Sigmoid colon (tissue), 7 donors: ENCODE data around the gene EPB42. TPM values are rescaled to one million over a fixed set of nuclear protein-coding genes. Genes with fewer than 3 reads are reported as not detected.
"Not testable (repeated sequence)": the region's sequence is repeated elsewhere in the genome, so short reads cannot be mapped to it uniquely, and the experiment has no call there.

Experiments
- DNase-seq: peaks from one replicate; pipeline ENCODE4 v3.0.0-alpha.2; 2019
- H3K27ac ChIP-seq, 4 donors: fragments of 200-600 bp; sonication (generic); one replicate each; pipeline ENCODE4 v1.5.1; 2016 to 2019; ENCODE audit warnings: mild to moderate bottlenecking in 1 of 4
- H3K27me3 ChIP-seq, 3 donors: fragments of 200-600 bp; sonication (generic); one replicate each; pipeline ENCODE4 v1.5.1; 2019; ENCODE audit warnings: mild to moderate bottlenecking in 1 of 3
- H3K36me3 ChIP-seq, 4 donors: fragments of 200-600 bp; sonication (generic); one replicate each; pipeline ENCODE4 v1.5.1; 2016 to 2019
- H3K4me1 ChIP-seq, 4 donors: fragments of 200-600 bp; sonication (generic); one replicate each; pipeline ENCODE4 v1.5.1; 2017 to 2019
- H3K4me3 ChIP-seq, 4 donors: fragments of 200-600 bp; sonication (generic); one replicate each; pipeline ENCODE4 v1.5.1; 2017 to 2019; ENCODE audit warnings: mild to moderate bottlenecking in 2 of 4, moderate library complexity in 1 of 4
- H3K9me3 ChIP-seq, 4 donors: fragments of 200-600 bp in 3 of 4; sonication (generic) in 3 of 4; one replicate each; pipeline versions ENCODE4 v1.5.1 to v1.6.1; 2013 to 2019
- EP300 ChIP-seq, 4 donors: sonication (generic); formaldehyde crosslinking; IDR thresholded peaks; one replicate each; pipeline ENCODE4 v1.6.1; 2017; ENCODE audit warnings: antibody characterized with exemption in 4 of 4
- POLR2A ChIP-seq, 2 donors: fragments of 450-650 bp; IDR thresholded peaks; one replicate each; pipeline ENCODE4 v1.6.1; 2016; ENCODE audit warnings: antibody characterized with exemption in 2 of 2, mild to moderate bottlenecking in 2 of 2, moderate library complexity in 2 of 2
- POLR2AphosphoS5 ChIP-seq, 4 donors: sonication (generic); formaldehyde crosslinking; IDR thresholded peaks; one replicate each; pipeline ENCODE4 v1.6.1; 2017; ENCODE audit warnings: antibody characterized with exemption in 4 of 4
- WGBS, 2 donors: extraction: QIAGEN DNeasy Blood & Tissue Kit; methylation state at CpG; one replicate each; pipeline ENCODE4 v1.1.7; 2013; 5-methylcytosine and 5-hydroxymethylcytosine counted together
- intact Hi-C: fragments of 100-400 bp; cut with DNase I; formaldehyde crosslinking; loops from one replicate; pipeline ENCODE4 v1.15.1; 2023
- polyA plus RNA-seq, 3 donors: library from polyadenylated mRNA; stranded (reverse); fragments of 200-250 nt; gene quantifications; one replicate each; pipeline ENCODE4 v1.2.3, GENCODE V29; 2013
- total RNA-seq, 4 donors: library from RNA; depleted of rRNA; stranded (reverse); fragments of >200 nt; gene quantifications; one replicate each; pipeline ENCODE4 v1.1.0, GENCODE V29; 2016
- TF ChIP-seq, protein P1 (sequence below), 4 experiments: fragments of 450-650 bp in 3 of 4; fragments of 200-600 bp in 1 of 4; IDR thresholded peaks; one replicate each; pipeline ENCODE4 v1.5.1; 2016 to 2019; ENCODE audit warnings: antibody characterized with exemption in 4 of 4, mild to moderate bottlenecking in 3 of 4, moderate library complexity in 2 of 4
- donor health status: healthy with polysubstance abuse.
- donor health status: Bipolar disorder and iron deficiency.
- donor health status: healthy.

The EPB42 gene
- total and polyA plus RNA-seq, 7 donors, result 0.06 TPM; not detected in 6

DNA sequence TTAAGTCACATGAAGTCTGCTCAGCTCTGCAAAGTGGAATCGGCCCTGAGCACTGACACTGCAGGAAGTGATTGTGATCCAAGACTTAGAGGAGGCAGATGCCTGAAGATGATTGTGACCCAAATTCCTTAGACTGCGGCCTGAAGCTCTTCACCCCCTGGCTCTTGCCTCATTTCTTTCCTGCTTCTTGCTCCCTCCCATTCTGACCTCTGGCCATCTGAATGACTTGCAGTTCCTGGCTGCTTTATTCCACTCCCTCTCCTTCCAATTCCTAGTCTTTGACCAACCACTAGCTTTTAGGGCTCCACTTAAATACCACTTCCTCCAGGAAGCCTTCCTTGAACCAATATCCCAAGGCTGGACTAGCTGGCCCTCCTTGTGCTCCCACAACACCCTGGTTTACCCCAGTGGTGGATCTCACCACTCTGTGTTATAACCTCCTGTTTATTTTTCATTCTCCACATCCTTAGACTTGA lies 9.9 kb upstream of the EPB42 start:
- Histone ChIP-seq H3K27me3 (peaks cover 0 to 2% (median 0%) of the 10 kb centered on the region in 3 donors), H3K9me3 (no peaks in the 10 kb centered on the region), H3K4me3 (no peak overlapping the region), H3K36me3 (no peaks in the 10 kb centered on the region), H3K27ac (peak overlapping the region in 2 of 4 donors; percentile 9 to 64), H3K4me1 (no peaks in the 10 kb centered on the region)
- intact Hi-C loops, result no loop called here
- 55 to 74% methylated on average over 2 of the region's 2 CpGs for WGBS, 2 donors
- TF ChIP-seq, protein P1, sequence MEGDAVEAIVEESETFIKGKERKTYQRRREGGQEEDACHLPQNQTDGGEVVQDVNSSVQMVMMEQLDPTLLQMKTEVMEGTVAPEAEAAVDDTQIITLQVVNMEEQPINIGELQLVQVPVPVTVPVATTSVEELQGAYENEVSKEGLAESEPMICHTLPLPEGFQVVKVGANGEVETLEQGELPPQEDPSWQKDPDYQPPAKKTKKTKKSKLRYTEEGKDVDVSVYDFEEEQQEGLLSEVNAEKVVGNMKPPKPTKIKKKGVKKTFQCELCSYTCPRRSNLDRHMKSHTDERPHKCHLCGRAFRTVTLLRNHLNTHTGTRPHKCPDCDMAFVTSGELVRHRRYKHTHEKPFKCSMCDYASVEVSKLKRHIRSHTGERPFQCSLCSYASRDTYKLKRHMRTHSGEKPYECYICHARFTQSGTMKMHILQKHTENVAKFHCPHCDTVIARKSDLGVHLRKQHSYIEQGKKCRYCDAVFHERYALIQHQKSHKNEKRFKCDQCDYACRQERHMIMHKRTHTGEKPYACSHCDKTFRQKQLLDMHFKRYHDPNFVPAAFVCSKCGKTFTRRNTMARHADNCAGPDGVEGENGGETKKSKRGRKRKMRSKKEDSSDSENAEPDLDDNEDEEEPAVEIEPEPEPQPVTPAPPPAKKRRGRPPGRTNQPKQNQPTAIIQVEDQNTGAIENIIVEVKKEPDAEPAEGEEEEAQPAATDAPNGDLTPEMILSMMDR (IDR thresholded peaks at IDR 0.05), result no peak
- TF ChIP-seq EP300 (IDR thresholded peaks at IDR 0.05) (no peak), POLR2A (IDR thresholded peaks at IDR 0.05) (no peak), POLR2AphosphoS5 (IDR thresholded peaks at IDR 0.05) (no peak)
- peak; percentile 72 for DNase-seq

DNA sequence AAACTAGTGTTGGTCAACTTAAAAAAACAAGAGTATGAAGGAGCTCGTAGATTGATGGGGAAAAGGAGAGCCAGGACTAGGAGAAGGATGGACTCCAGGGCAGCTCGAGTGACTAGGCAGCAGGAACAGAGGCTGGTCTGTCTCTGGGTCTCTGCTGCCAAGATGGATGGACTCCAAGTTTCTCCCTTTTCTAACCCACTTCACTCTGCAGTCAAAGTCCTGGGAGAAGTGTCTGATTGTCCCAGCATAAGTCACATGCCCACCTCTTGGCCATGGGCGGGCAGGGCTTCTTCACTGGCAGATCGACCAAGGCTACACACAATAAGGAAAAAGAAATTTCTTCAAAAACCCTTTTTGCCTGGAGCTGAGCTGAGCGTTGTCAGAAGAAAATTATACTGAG lies 9.2 kb upstream of the EPB42 start:
- WGBS, 2 donors, result 86 to 87% methylated on average over 5 of the region's 5 CpGs
- peak overlapping the region in 2 of 4 donors; percentile 22 to 64 for H3K27ac ChIP-seq
- TF ChIP-seq EP300 (IDR thresholded peaks at IDR 0.05) (no peak), POLR2AphosphoS5 (IDR thresholded peaks at IDR 0.05) (no peak), POLR2A (IDR thresholded peaks at IDR 0.05) (no peak)
- TF ChIP-seq, protein P1 (IDR thresholded peaks at IDR 0.05), result no peak
- H3K4me3 ChIP-seq, result no peak overlapping the region
- H3K4me1 ChIP-seq, result no peaks in the 10 kb centered on the region
- peaks cover 0 to 7% (median 0%) of the 10 kb centered on the region in 3 donors for H3K27me3 ChIP-seq
- no peak for DNase-seq
- H3K36me3 ChIP-seq, result no peaks in the 10 kb centered on the region
- no peaks in the 10 kb centered on the region for H3K9me3 ChIP-seq
- intact Hi-C loops, result loop anchor here (10.0 kb wide), 1 partner anchor 55 kb away; no protein-coding TSS in a partner anchor

DNA sequence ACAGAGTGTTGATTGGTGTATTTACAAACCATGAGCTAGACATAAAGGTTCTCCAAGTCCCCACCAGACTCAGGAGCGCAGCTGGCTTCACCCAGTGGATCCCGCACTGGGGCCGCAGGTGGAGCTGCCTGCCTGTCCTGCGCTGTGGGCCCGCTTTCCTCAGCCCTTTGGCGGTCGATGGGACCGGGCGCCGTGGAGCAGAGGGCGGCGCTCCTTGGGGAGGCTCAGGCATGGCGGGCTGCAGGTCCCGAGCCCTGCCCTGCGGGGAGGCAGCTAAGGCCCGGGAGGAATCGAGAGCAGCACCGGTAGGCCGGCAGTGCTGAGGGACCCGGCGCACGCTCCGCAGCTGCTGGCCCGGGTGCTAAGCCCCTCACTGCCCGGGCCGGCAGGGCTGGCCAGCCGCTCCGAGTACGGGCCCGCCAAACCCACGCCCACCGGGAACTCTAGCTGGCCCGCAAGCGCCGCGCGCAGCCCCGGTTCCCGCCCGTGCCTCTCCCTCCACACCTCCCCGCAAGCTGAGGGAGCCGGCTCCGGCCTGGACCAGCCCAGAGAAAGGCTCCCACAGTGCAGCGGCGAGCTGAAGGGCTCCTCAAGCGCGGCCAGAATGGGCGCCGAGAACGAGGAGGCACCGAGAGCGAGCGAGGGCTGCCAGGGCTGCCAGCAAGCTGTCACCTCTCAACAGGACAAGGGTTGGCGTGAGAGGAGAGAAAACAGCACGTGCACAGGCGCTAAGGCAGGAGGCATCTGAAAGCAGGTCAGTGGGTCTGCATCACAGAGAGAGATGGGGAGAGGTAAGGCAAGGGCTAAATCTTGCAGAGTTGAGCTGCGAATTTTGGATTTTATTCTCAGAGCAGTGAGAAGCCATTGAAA lies 5.9 kb upstream of the EPB42 start:
- no peak for DNase-seq
- no peak overlapping the region for H3K4me3 ChIP-seq
- no peaks in the 10 kb centered on the region for H3K9me3 ChIP-seq
- no peak for TF ChIP-seq POLR2AphosphoS5 (IDR thresholded peaks at IDR 0.05)
- no peaks in the 10 kb centered on the region for H3K4me1 ChIP-seq
- H3K27ac ChIP-seq, result no peak overlapping the region
- WGBS, 2 donors, result 96 to 97% methylated on average over 57 of the region's 57 CpGs
- intact Hi-C loops, result loop anchor here (10.0 kb wide), 1 partner anchor 58 kb away; no protein-coding TSS in a partner anchor
- peaks cover 0 to 7% (median 0%) of the 10 kb centered on the region in 3 donors for H3K27me3 ChIP-seq
- no peaks in the 10 kb centered on the region for H3K36me3 ChIP-seq

DNA sequence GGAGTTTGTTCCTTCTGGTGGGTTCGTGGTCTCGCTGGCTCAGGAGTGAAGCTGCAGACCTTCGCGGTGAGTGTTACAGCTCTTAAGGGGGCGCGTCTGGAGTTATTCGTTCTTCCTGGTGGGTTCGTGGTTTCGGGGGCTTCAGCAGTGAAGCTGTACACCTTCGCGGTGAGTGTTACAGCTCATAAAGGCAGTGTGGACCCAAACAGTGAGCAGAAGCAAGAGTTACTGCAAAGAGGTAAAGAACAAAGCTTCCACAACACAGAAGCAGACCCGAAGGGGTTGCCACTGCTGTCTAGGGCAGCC lies 5.1 kb upstream of the EPB42 start:
- H3K27ac ChIP-seq, H3K4me3 ChIP-seq, DNase-seq, H3K36me3 ChIP-seq, H3K4me1 ChIP-seq, H3K27me3 ChIP-seq, H3K9me3 ChIP-seq: not testable (repeated sequence)
- 80 to 90% methylated on average over 12 of the region's 12 CpGs for WGBS, 2 donors
- intact Hi-C loops, result loop anchor here (10.0 kb wide), 1 partner anchor 59 kb away; no protein-coding TSS in a partner anchor

DNA sequence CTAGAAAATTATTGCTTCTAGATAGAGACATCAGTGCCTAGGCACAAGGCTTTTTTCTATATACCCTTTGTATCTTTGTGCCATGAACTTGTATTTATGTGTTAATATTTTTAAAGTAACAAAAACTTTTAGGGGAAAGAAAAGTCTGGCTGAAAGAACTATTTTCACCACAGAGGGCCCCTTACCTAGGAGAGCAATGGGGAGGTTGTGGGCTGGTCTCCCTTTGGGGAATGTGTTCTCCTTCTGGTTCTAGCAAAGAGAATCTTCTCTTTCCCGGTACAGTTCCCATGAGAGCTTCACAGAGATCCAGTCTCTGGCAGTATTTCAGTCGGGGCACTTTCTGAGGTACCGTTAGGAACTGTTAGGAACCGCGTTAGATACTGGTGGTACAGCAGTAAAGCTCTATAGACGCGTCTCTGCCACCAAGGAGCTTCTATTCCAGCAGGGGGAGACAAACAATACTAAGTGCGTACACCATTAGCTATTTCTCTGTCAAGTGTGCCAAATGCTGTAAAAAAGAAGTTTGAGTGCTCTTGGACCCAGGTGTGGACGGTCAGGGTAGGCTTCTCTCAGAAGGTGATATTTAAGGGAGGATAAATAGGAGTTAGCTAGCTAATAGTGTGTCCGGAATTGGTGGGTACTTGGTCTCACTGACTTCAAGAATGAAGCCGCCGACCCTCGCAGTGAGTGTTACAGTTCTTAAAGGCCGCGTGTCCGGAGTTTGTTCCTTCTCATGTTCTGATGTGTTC lies 4.6 kb upstream of the EPB42 start:
- 44 to 48% methylated on average over 16 of the region's 16 CpGs for WGBS, 2 donors
- H3K4me1 ChIP-seq, result no peaks in the 10 kb centered on the region
- no peaks in the 10 kb centered on the region for H3K36me3 ChIP-seq
- no peak overlapping the region for H3K4me3 ChIP-seq
- TF ChIP-seq, protein P1 (IDR thresholded peaks at IDR 0.05), result peak; percentile 33 to 64 (median 44)
- no peak for TF ChIP-seq EP300 (IDR thresholded peaks at IDR 0.05)
- H3K27me3 ChIP-seq, result peaks cover 0 to 7% (median 0%) of the 10 kb centered on the region in 3 donors
- DNase-seq, result no peak
- no peaks in the 10 kb centered on the region for H3K9me3 ChIP-seq
- no peak overlapping the region for H3K27ac ChIP-seq
- intact Hi-C loops, result loop anchor here (10.0 kb wide), 1 partner anchor 59 kb away; no protein-coding TSS in a partner anchor
